ENCODE results near the gene TNRC6B.
"Not testable (repeated sequence)": the region's sequence is repeated elsewhere in the genome, so short reads cannot be mapped to it uniquely, and the experiment has no call there.

TNRC6B gene

GRCh38 chr22:40377931-40378330 lies 200.2 kb downstream of the TNRC6B start:
- no peak for DNase-seq

GRCh38 chr22:40378448-40378847 lies 200.7 kb downstream of the TNRC6B start:
- not testable (repeated sequence) for DNase-seq

GRCh38 chr22:40381461-40381860 lies 203.7 kb downstream of the TNRC6B start:
- no peak for DNase-seq

- DNase-seq = no peak
Measured at GRCh38 chr22:40383905-40384304, 206.2 kb downstream of the TNRC6B start.

GRCh38 chr22:40385036-40385782 lies 207.5 kb downstream of the TNRC6B start:
- no peak for DNase-seq
